Effector memory CD4-positive, alpha-beta T cell (primary cell): ENCODE data around the gene BFAR.
"Not testable (repeated sequence)": the region's sequence is repeated elsewhere in the genome, so short reads cannot be mapped to it uniquely, and the experiment has no call there.

ENCODE experiments used
- DNase-seq, 3 donors: peaks; one replicate each; pipeline ENCODE4 v3.0.0-alpha.2; 2020
- H3K27ac ChIP-seq: 2 replicates; pipeline ENCODE4 v1.7.0; 2013; ENCODE audit warnings: mild to moderate bottlenecking, low read length, moderate library complexity; ENCODE audit not compliant: insufficient read depth, poor library complexity, severe bottlenecking
- H3K27me3 ChIP-seq: replicated peaks from 2 replicates; pipeline ENCODE4 v1.7.0; 2013; ENCODE audit warnings: mild to moderate bottlenecking, low read length; ENCODE audit not compliant: insufficient read depth, control insufficient read depth, poor library complexity, severe bottlenecking
- H3K36me3 ChIP-seq: 2 replicates; pipeline ENCODE4 v1.7.0; 2013; ENCODE audit warnings: mild to moderate bottlenecking, low read length, moderate library complexity; ENCODE audit not compliant: control insufficient read depth, insufficient read depth
- H3K4me1 ChIP-seq: 2 replicates; pipeline ENCODE4 v1.7.0; 2013; ENCODE audit warnings: low read length, mild to moderate bottlenecking; ENCODE audit not compliant: control insufficient read depth, insufficient read depth, poor library complexity, severe bottlenecking
- H3K4me3 ChIP-seq: 2 replicates; pipeline ENCODE4 v1.7.0; 2013; ENCODE audit warnings: low read length, low read depth, mild to moderate bottlenecking; ENCODE audit not compliant: insufficient read depth, poor library complexity, severe bottlenecking
- H3K9me3 ChIP-seq: 2 replicates; pipeline ENCODE4 v1.7.0; 2013; ENCODE audit warnings: mild to moderate bottlenecking, low read length, moderate library complexity; ENCODE audit not compliant: control insufficient read depth

The BFAR gene

GRCh38 chr16:14635395-14636165 lies 2.8 kb downstream of the BFAR start:
- H3K9me3 ChIP-seq: no peaks in the 10 kb centered on the region
- no peaks in the 10 kb centered on the region for H3K27me3 ChIP-seq
- H3K4me1 ChIP-seq: peaks cover 17% of the 10 kb centered on the region
- no peak for DNase-seq
- no peak overlapping the region for H3K4me3 ChIP-seq
- no peak overlapping the region for H3K27ac ChIP-seq
- peaks cover 7% of the 10 kb centered on the region for H3K36me3 ChIP-seq

GRCh38 chr16:14636179-14636950 lies 3.6 kb downstream of the BFAR start:
- H3K27ac ChIP-seq, H3K4me3 ChIP-seq, H3K9me3 ChIP-seq, DNase-seq, H3K27me3 ChIP-seq: not testable (repeated sequence)
- peaks cover 15% of the 10 kb centered on the region for H3K4me1 ChIP-seq
- H3K36me3 ChIP-seq: peaks cover 14% of the 10 kb centered on the region

GRCh38 chr16:14636951-14637240 lies 4.1 kb downstream of the BFAR start:
- H3K4me3 ChIP-seq, H3K9me3 ChIP-seq, DNase-seq, H3K27me3 ChIP-seq, H3K27ac ChIP-seq: not testable (repeated sequence)
- Histone ChIP-seq H3K36me3 (peaks cover 14% of the 10 kb centered on the region), H3K4me1 (peaks cover 13% of the 10 kb centered on the region)

GRCh38 chr16:14640538-14640937 lies 7.8 kb downstream of the BFAR start:
- Histone ChIP-seq H3K9me3 (no peaks in the 10 kb centered on the region), H3K36me3 (peaks cover 29% of the 10 kb centered on the region), H3K4me1 (no peaks in the 10 kb centered on the region), H3K4me3 (no peak overlapping the region), H3K27me3 (no peaks in the 10 kb centered on the region), H3K27ac (no peak overlapping the region)
- DNase-seq: no peak

- peaks cover 33% of the 10 kb centered on the region for H3K36me3 ChIP-seq
- H3K9me3 ChIP-seq: no peaks in the 10 kb centered on the region
- H3K27ac ChIP-seq: peak overlapping the region; percentile 11
- no peaks in the 10 kb centered on the region for H3K4me1 ChIP-seq
- no peak overlapping the region for H3K4me3 ChIP-seq
- no peak for DNase-seq
- H3K27me3 ChIP-seq: no peaks in the 10 kb centered on the region
Observed at GRCh38 chr16:14641206-14641605, 8.5 kb downstream of the BFAR start.

- H3K27me3 ChIP-seq: no peaks in the 10 kb centered on the region
- no peak overlapping the region for H3K27ac ChIP-seq
- DNase-seq: no peak
- H3K9me3 ChIP-seq: no peaks in the 10 kb centered on the region
- peaks cover 40% of the 10 kb centered on the region for H3K36me3 ChIP-seq
- no peak overlapping the region for H3K4me3 ChIP-seq
- no peaks in the 10 kb centered on the region for H3K4me1 ChIP-seq
Observed at GRCh38 chr16:14641926-14642325, 9.2 kb downstream of the BFAR start.

GRCh38 chr16:14649816-14650215 lies 17.1 kb downstream of the BFAR start:
- H3K27ac ChIP-seq: no peak overlapping the region
- DNase-seq: no peak
- no peaks in the 10 kb centered on the region for H3K4me1 ChIP-seq
- no peaks in the 10 kb centered on the region for H3K9me3 ChIP-seq
- H3K4me3 ChIP-seq: no peak overlapping the region
- no peaks in the 10 kb centered on the region for H3K27me3 ChIP-seq
- H3K36me3 ChIP-seq: peaks cover 64% of the 10 kb centered on the region

GRCh38 chr16:14650629-14651028 lies 17.9 kb downstream of the BFAR start:
- no peaks in the 10 kb centered on the region for H3K27me3 ChIP-seq
- no peaks in the 10 kb centered on the region for H3K9me3 ChIP-seq
- H3K4me3 ChIP-seq: no peak overlapping the region
- no peak overlapping the region for H3K27ac ChIP-seq
- H3K36me3 ChIP-seq: peaks cover 57% of the 10 kb centered on the region
- no peaks in the 10 kb centered on the region for H3K4me1 ChIP-seq
- DNase-seq: no peak

- Histone ChIP-seq H3K27me3 (no peaks in the 10 kb centered on the region), H3K9me3 (no peaks in the 10 kb centered on the region), H3K4me1 (no peaks in the 10 kb centered on the region), H3K36me3 (peaks cover 53% of the 10 kb centered on the region), H3K4me3 (no peak overlapping the region), H3K27ac (no peak overlapping the region)
- DNase-seq: no peak
Observed at GRCh38 chr16:14652726-14653125, 20.0 kb downstream of the BFAR start.

GRCh38 chr16:14658063-14658462 lies 25.3 kb downstream of the BFAR start:
- Histone ChIP-seq H3K27me3 (no peaks in the 10 kb centered on the region), H3K27ac (no peak overlapping the region), H3K9me3 (no peaks in the 10 kb centered on the region), H3K36me3 (peaks cover 44% of the 10 kb centered on the region), H3K4me3 (no peak overlapping the region), H3K4me1 (no peaks in the 10 kb centered on the region)
- DNase-seq: no peak
